HepG2 (cell line): ENCODE measurements around the gene ARRDC3. TPM values are rescaled to one million over a fixed set of nuclear protein-coding genes. Genes with fewer than 3 reads are reported as not detected.

Experiments
- ATAC-seq: fragments of 200-7000 bp; cut with Tn5 transposase; 3 replicates; pipeline ENCODE4 v1.9.1; 2020; ENCODE audit warnings: mild to moderate bottlenecking, moderate library complexity
- BruUV-seq: library from RNA; stranded (reverse); fragments of 400-500 nt; replicated peaks from 2 replicates; lab custom pipeline; 2021; lab: Mats Ljungman, UMichigan
- CTCF ChIA-PET: fragments of 300-600 bp; formaldehyde crosslinking; extraction: SDS; loops from one replicate; lab custom pipeline; 2021; ENCODE audit warnings: low total read pairs, inconsistent platforms, low intra/inter-chr PET ratio; lab: Yijun Ruan, JAX
- POLR2A ChIA-PET: fragments of 350-600 bp; sonication (Branson Sonifier 250); formaldehyde crosslinking; loops from one replicate; lab custom pipeline; 2020; ENCODE audit warnings: antibody characterized with exemption, inconsistent platforms; lab: Yijun Ruan, JAX
- DNase-seq: peaks from one replicate; pipeline ENCODE4 v3.0.0-alpha.2; 2015; ENCODE audit warnings: low spot score
- FAIRE-seq: peaks from 3 replicates; lab custom pipeline; 2011; peaks lifted over from hg19 to GRCh38; lab: Jason Lieb, UNC
- H2AFZ ChIP-seq: one replicate; pipeline ENCODE4 v1.6.1; 2011; ENCODE audit warnings: low read length, inconsistent platforms
- H3K27ac ChIP-seq: fragments of 300-600 bp; 3 replicates; pipeline ENCODE4 v1.8.0; 2011; ENCODE audit warnings: mixed run types, mild to moderate bottlenecking, mixed read lengths, low read length, inconsistent platforms; ENCODE audit not compliant: insufficient read depth; ENCODE audit errors: extremely low read length
- H3K27me3 ChIP-seq, 2 experiments: fragments of 200-600 bp in 1 of 2; 2 replicates in 1 of 2; 3 replicates in 1 of 2; pipeline versions ENCODE4 v1.6.0 to v1.8.0; 2011; ENCODE audit warnings: low read length in 2 of 2, mild to moderate bottlenecking in 2 of 2, moderate library complexity in 2 of 2, inconsistent platforms in 1 of 2; ENCODE audit not compliant: insufficient read depth in 2 of 2, control insufficient read depth in 1 of 2
- H3K36me3 ChIP-seq, 2 experiments: fragments of 200-600 bp in 1 of 2; replicated peaks in 1 of 2; 2 replicates in 1 of 2; 3 replicates in 1 of 2; pipeline versions ENCODE4 v1.5.1 to v1.8.0; 2011; ENCODE audit warnings: low read length in 2 of 2, inconsistent platforms in 1 of 2; ENCODE audit not compliant: insufficient read depth in 2 of 2, control insufficient read depth in 1 of 2
- H3K4me1 ChIP-seq: 2 replicates; pipeline ENCODE4 v1.5.1; 2012; ENCODE audit warnings: low read length, inconsistent platforms; ENCODE audit not compliant: insufficient read depth
- H3K4me2 ChIP-seq: 2 replicates; pipeline ENCODE4 v1.6.0; 2011; ENCODE audit warnings: low read depth, low read length, inconsistent platforms
- H3K4me3 ChIP-seq, 3 experiments: fragments of 200-600 bp in 1 of 3; sonication (generic), shearing (Covaris generic) in 1 of 3; replicated peaks in 1 of 3; 2 replicates each; pipeline ENCODE4 v1.5.1; 2011 to 2016; ENCODE audit warnings: low read length in 3 of 3, inconsistent platforms in 2 of 3, low read depth in 2 of 3, mild to moderate bottlenecking in 2 of 3, control low read depth in 1 of 3, mixed read lengths in 1 of 3; ENCODE audit not compliant: insufficient read depth in 1 of 3
- H3K79me2 ChIP-seq: one replicate; pipeline ENCODE4 v1.6.1; 2011; ENCODE audit warnings: low read length, inconsistent platforms; ENCODE audit not compliant: insufficient read depth
- H3K9ac ChIP-seq: 2 replicates; pipeline ENCODE4 v1.6.0; 2011; ENCODE audit warnings: mild to moderate bottlenecking, low read depth, low read length, inconsistent platforms; ENCODE audit not compliant: insufficient read depth
- H3K9me3 ChIP-seq: 2 replicates; pipeline ENCODE4 v1.5.1; 2012; ENCODE audit warnings: mild to moderate bottlenecking, low read length
- H4K20me1 ChIP-seq: 2 replicates; pipeline ENCODE4 v1.6.0; 2011; ENCODE audit warnings: inconsistent platforms, mild to moderate bottlenecking, low read length, moderate library complexity; ENCODE audit not compliant: insufficient read depth
- ZNF629 ChIP-seq: sonication (generic); formaldehyde crosslinking; conservative IDR thresholded peaks from 2 replicates; pipeline ENCODE4 v1.5.0; 2020; ENCODE audit warnings: missing genetic modification reagents
- ZNF883 ChIP-seq: sonication (generic); formaldehyde crosslinking; IDR thresholded peaks from 2 replicates; pipeline ENCODE4 v1.5.1; 2020; ENCODE audit warnings: mild to moderate bottlenecking, missing genetic modification reagents; ENCODE audit errors: not compliant biosample characterization
- WGBS: methylation state at CpG from one replicate; pipeline ENCODE4 v1.1.6; 2017; ENCODE audit warnings: low lambda C conversion rate; 5-methylcytosine and 5-hydroxymethylcytosine counted together
- in situ Hi-C: cut with HindIII; loops from 2 replicates; pipeline ENCODE4 v1.10.0; 2017; ENCODE audit warnings: low pct_unique_long_range_greater_than_20kb; ENCODE audit not compliant: extremely low pct_ligation_motif_present
- intact Hi-C: fragments of 100-400 bp; cut with micrococcal nuclease; formaldehyde crosslinking; loops from one replicate; pipeline ENCODE4 v1.10.0; 2022; ENCODE audit not compliant: unreplicated experiment
- polyA plus RNA-seq, 8 experiments: library from polyadenylated mRNA; depleted of rRNA in 3 of 8; stranded (reverse) in 7 of 8; unstranded in 1 of 8; fragments of >200 nt; fragmentation: Illumina TruSeq in 4 of 8; extraction: Trizol in 4 of 8; gene quantifications; 2 replicates each; pipeline versions ENCODE4 v1.2.1 to v1.2.3, GENCODE V29; 2011 to 2016; ENCODE audit warnings: low read depth in 4 of 8, missing spikeins in 1 of 8, mixed read lengths in 1 of 8; ENCODE audit not compliant: insufficient read depth in 1 of 8
- total RNA-seq, 5 experiments: library from RNA; depleted of rRNA; stranded (reverse); fragments of >200 nt; fragmentation: Illumina TruSeq; extraction: Trizol; gene quantifications; 2 replicates each; pipeline ENCODE4 v1.2.3, GENCODE V29; 2016; ENCODE audit warnings: low read depth in 1 of 5
- TF ChIP-seq, protein P1 (sequence below): sonication (generic); formaldehyde crosslinking; IDR thresholded peaks from 2 replicates; pipeline ENCODE4 v1.4.0; 2020; ENCODE audit warnings: missing genetic modification reagents, mild to moderate bottlenecking, borderline replicate concordance

Gene ARRDC3
- total and polyA plus RNA-seq, 2 of the 13 experiments (the other 11 are each of a cell fraction or from before 2014, with no cell fraction given): 3.4 to 24.4 TPM

DNA sequence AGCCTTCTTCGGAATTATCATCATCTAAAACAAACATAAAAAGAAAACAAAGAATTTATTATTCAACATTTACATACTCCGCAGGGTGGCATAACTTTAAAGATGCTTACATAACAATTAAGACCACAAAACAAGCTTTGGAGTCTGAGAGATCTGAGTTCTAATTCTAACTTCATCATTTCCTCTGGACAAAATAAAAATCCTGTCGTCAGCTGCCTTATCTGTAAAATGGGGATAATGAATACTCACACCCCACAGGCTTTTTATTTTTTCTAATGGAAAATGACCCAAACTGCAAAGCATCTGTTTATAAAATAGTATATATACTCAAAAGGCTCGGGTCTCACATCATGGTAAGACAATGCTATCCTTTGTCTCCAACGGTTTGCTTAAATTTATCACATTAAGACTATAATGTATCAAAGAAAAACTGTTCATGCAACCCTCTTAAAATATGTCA lies 4.3 kb downstream of the ARRDC3 start:
- no peak for ATAC-seq
- intact Hi-C loops: no loop called here
- BruUV-seq: no TSS peak
- 62% methylated on average over 5 of the region's 5 CpGs for WGBS
- Histone ChIP-seq H3K9ac (peak overlapping the region; percentile 90; the same call in 1 of the 2 replicates), H3K4me2 (peak overlapping the region; percentile 75), H3K4me1 (0 out of 2 replicates have a peak, but pooled peaks cover 5% of the 10 kb centered on the region), H3K27me3 (no peaks in the 10 kb centered on the region; a peak in 1 of 5 replicates), H3K36me3 (peaks cover 8 to 21% of the 10 kb centered on the region in 2 experiments; a peak in 4 of 5 replicates), H4K20me1 (peaks cover 12% of the 10 kb centered on the region; the same call in 1 of the 2 replicates), H3K4me3 (peak overlapping the region; percentile 79 to 88 (median 84); a peak in 4 of 6 replicates), H3K79me2 (peaks cover 48% of the 10 kb centered on the region), H3K27ac (no peak overlapping the region), H3K9me3 (no peaks in the 10 kb centered on the region), H2AFZ (no peak overlapping the region)
- CTCF ChIA-PET: no interaction called here
- no peak for DNase-seq
- TF ChIP-seq, protein P1, sequence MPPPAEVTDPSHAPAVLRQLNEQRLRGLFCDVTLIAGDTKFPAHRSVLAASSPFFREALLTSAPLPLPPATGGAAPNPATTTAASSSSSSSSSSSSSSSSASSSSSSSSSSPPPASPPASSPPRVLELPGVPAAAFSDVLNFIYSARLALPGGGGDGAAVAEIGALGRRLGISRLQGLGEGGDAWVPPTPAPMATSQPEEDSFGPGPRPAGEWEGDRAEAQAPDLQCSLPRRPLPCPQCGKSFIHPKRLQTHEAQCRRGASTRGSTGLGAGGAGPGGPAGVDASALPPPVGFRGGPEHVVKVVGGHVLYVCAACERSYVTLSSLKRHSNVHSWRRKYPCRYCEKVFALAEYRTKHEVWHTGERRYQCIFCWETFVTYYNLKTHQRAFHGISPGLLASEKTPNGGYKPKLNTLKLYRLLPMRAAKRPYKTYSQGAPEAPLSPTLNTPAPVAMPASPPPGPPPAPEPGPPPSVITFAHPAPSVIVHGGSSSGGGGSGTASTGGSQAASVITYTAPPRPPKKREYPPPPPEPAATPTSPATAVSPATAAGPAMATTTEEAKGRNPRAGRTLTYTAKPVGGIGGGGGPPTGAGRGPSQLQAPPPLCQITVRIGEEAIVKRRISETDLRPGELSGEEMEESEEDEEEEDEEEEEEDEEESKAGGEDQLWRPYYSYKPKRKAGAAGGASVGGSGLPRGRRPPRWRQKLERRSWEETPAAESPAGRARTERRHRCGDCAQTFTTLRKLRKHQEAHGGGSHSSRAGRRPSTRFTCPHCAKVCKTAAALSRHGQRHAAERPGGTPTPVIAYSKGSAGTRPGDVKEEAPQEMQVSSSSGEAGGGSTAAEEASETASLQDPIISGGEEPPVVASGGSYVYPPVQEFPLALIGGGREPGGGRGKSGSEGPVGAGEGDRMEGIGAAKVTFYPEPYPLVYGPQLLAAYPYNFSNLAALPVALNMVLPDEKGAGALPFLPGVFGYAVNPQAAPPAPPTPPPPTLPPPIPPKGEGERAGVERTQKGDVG (CRISPR knock-in tag): no peak
- TF ChIP-seq ZNF629 (CRISPR knock-in tag) (peak; percentile 37; the same call in 1 of the 2 replicates), ZNF883 (CRISPR knock-in tag) (no peak)
- FAIRE-seq: no peak
- POLR2A ChIA-PET: no interaction called here
- in situ Hi-C loops: no loop called here
